H9 (cell line): Measurements from ENCODE around the gene CD248. TPM values are rescaled to one million over a fixed set of nuclear protein-coding genes. Genes with fewer than 3 reads are reported as not detected.

Source experiments
- DNase-seq: peaks from one replicate; pipeline ENCODE4 v3.0.0-alpha.2; 2017
- H2AFZ ChIP-seq: one replicate; pipeline ENCODE4 v1.6.1; 2013; ENCODE audit warnings: mild to moderate bottlenecking, low read length, control low read depth, moderate library complexity
- H2AK5ac ChIP-seq: 2 replicates; pipeline ENCODE4 v1.6.1; 2013; ENCODE audit warnings: low read length, control low read depth, mixed read lengths; ENCODE audit not compliant: insufficient read length
- H2BK120ac ChIP-seq: one replicate; pipeline ENCODE4 v1.6.1; 2013; ENCODE audit warnings: low read depth, mild to moderate bottlenecking, low read length, control low read depth, inconsistent platforms; ENCODE audit not compliant: poor library complexity, severe bottlenecking
- H2BK12ac ChIP-seq: 2 replicates; pipeline ENCODE4 v1.6.1; 2013; ENCODE audit warnings: low read length, control low read depth, mixed read lengths, low read depth; ENCODE audit not compliant: insufficient read length
- H2BK15ac ChIP-seq: 2 replicates; pipeline ENCODE4 v1.6.1; 2013; ENCODE audit warnings: low read depth, low read length, control low read depth
- H2BK20ac ChIP-seq: one replicate; pipeline ENCODE4 v1.6.1; 2013; ENCODE audit warnings: low read depth, mild to moderate bottlenecking, low read length, control low read depth, inconsistent platforms; ENCODE audit not compliant: poor library complexity, severe bottlenecking
- H2BK5ac ChIP-seq: 2 replicates; pipeline ENCODE4 v1.6.1; 2013; ENCODE audit warnings: low read length, control low read depth, mixed read lengths; ENCODE audit not compliant: insufficient read length
- H3K14ac ChIP-seq: 2 replicates; pipeline ENCODE4 v1.6.1; 2013; ENCODE audit warnings: low read length, control low read depth; ENCODE audit not compliant: insufficient read depth
- H3K18ac ChIP-seq: 2 replicates; pipeline ENCODE4 v1.6.1; 2013; ENCODE audit warnings: low read depth, mild to moderate bottlenecking, mixed read lengths, low read length, control low read depth; ENCODE audit not compliant: insufficient read length
- H3K23ac ChIP-seq: 2 replicates; pipeline ENCODE4 v1.6.1; 2013; ENCODE audit warnings: low read length, control low read depth, mixed read lengths, low read depth; ENCODE audit not compliant: insufficient read length
- H3K23me2 ChIP-seq: 2 replicates; pipeline ENCODE4 v1.6.1; 2013; ENCODE audit warnings: low read depth, mild to moderate bottlenecking, mixed read lengths, low read length, control low read depth; ENCODE audit not compliant: insufficient read length, poor library complexity, severe bottlenecking
- H3K27ac ChIP-seq: 2 replicates; pipeline ENCODE4 v1.5.1; 2013; ENCODE audit warnings: low read length, control low read depth, mixed read lengths, low read depth; ENCODE audit not compliant: insufficient read length
- H3K27me3 ChIP-seq: 2 replicates; pipeline ENCODE4 v1.6.1; 2013; ENCODE audit warnings: low read length, control low read depth, inconsistent platforms; ENCODE audit not compliant: insufficient read depth
- H3K4ac ChIP-seq: 2 replicates; pipeline ENCODE4 v1.6.1; 2013; ENCODE audit warnings: low read depth, mild to moderate bottlenecking, control low read depth, inconsistent platforms, low read length, moderate library complexity
- H3K4me1 ChIP-seq: 2 replicates; pipeline ENCODE4 v1.6.1; 2013; ENCODE audit warnings: low read length, control low read depth, inconsistent platforms; ENCODE audit not compliant: insufficient read depth
- H3K4me2 ChIP-seq: 2 replicates; pipeline ENCODE4 v1.6.1; 2013; ENCODE audit warnings: low read length, control low read depth, mixed read lengths; ENCODE audit not compliant: insufficient read length, insufficient read depth
- H3K56ac ChIP-seq: 2 replicates; pipeline ENCODE4 v1.6.1; 2013; ENCODE audit warnings: low read depth, mild to moderate bottlenecking, mixed read lengths, low read length, control low read depth; ENCODE audit not compliant: insufficient read length
- H3K79me1 ChIP-seq: 2 replicates; pipeline ENCODE4 v1.6.1; 2013; ENCODE audit warnings: low read depth, mild to moderate bottlenecking, moderate library complexity, low read length, control low read depth, inconsistent platforms; ENCODE audit not compliant: insufficient read depth, poor library complexity, severe bottlenecking
- H3K79me2 ChIP-seq: 2 replicates; pipeline ENCODE4 v1.6.1; 2013; ENCODE audit warnings: low read length, control low read depth, inconsistent platforms; ENCODE audit not compliant: insufficient read depth
- H3K9ac ChIP-seq: 2 replicates; pipeline ENCODE4 v1.6.1; 2013; ENCODE audit warnings: low read length, control low read depth, mixed read lengths; ENCODE audit not compliant: insufficient read length; ENCODE audit errors: extremely low read depth
- H3K9me3 ChIP-seq: one replicate; pipeline ENCODE4 v1.6.1; 2013; ENCODE audit warnings: low read depth, low read length, inconsistent platforms; ENCODE audit not compliant: control insufficient read depth
- H3T11ph ChIP-seq: one replicate; pipeline ENCODE4 v1.6.1; 2013; ENCODE audit warnings: mild to moderate bottlenecking, low read length, control low read depth, inconsistent platforms
- H4K20me1 ChIP-seq: one replicate; pipeline ENCODE4 v1.6.1; 2013; ENCODE audit not compliant: control insufficient read depth, insufficient read length, insufficient read depth
- H4K5ac ChIP-seq: 2 replicates; pipeline ENCODE4 v1.6.1; 2013; ENCODE audit warnings: low read depth, mild to moderate bottlenecking, mixed read lengths, low read length, control low read depth; ENCODE audit not compliant: insufficient read length
- H4K8ac ChIP-seq: replicated peaks from 2 replicates; pipeline ENCODE4 v1.6.1; 2013; ENCODE audit warnings: low read length, control low read depth, mixed read lengths, low read depth; ENCODE audit not compliant: insufficient read length
- H4K91ac ChIP-seq: 2 replicates; pipeline ENCODE4 v1.6.1; 2013; ENCODE audit warnings: low read depth, mild to moderate bottlenecking, moderate library complexity, mixed read lengths, low read length, control low read depth; ENCODE audit not compliant: insufficient read length
- H3K27ac Mint-ChIP-seq, 3 experiments: 2 replicates in 2 of 3; 3 replicates in 1 of 3; pipeline ENCODE4 v1.8.0; 2020 to 2021; ENCODE audit warnings: mixed read lengths in 3 of 3, mild to moderate bottlenecking in 1 of 3, moderate library complexity in 1 of 3
- H3K27me3 Mint-ChIP-seq: 2 replicates; pipeline ENCODE4 v1.8.0; 2021; ENCODE audit warnings: low read depth, mild to moderate bottlenecking, moderate library complexity, mixed read lengths
- H3K36me3 Mint-ChIP-seq, 3 experiments: 2 replicates in 2 of 3; 3 replicates in 1 of 3; pipeline ENCODE4 v1.8.0; 2020 to 2021; ENCODE audit warnings: low read depth in 3 of 3, mixed read lengths in 3 of 3; ENCODE audit not compliant: insufficient read depth in 1 of 3
- H3K4me1 Mint-ChIP-seq, 2 experiments: 2 replicates each; pipeline ENCODE4 v1.8.0; 2020; ENCODE audit warnings: mixed read lengths in 2 of 2
- H3K4me3 Mint-ChIP-seq, 2 experiments: 2 replicates in 1 of 2; 3 replicates in 1 of 2; pipeline ENCODE4 v1.8.0; 2020 to 2021; ENCODE audit warnings: mild to moderate bottlenecking in 2 of 2, mixed read lengths in 2 of 2, moderate library complexity in 1 of 2
- H3K9me3 Mint-ChIP-seq, 2 experiments: 2 replicates in 1 of 2; 3 replicates in 1 of 2; pipeline ENCODE4 v1.8.0; 2020; ENCODE audit warnings: mild to moderate bottlenecking in 2 of 2, mixed read lengths in 2 of 2, moderate library complexity in 1 of 2
- WGBS: extraction: QIAGEN DNeasy Blood & Tissue Kit; methylation state at CpG from one replicate; pipeline ENCODE4 v1.1.7; 2013; ENCODE audit warnings: missing lambda C conversion rate, low lambda C conversion rate, mixed read lengths; ENCODE audit not compliant: insufficient read length; ENCODE audit errors: extremely low coverage; 5-methylcytosine and 5-hydroxymethylcytosine counted together
- total RNA-seq: library from RNA; stranded (reverse); gene quantifications from 2 replicates; pipeline ENCODE4 v1.2.1, GENCODE V29; 2021
- TF ChIP-seq, protein P1 (sequence below): fragments of 200-600 bp; sonication (generic); conservative IDR thresholded peaks from 3 replicates; pipeline ENCODE4 v1.8.0; 2021; ENCODE audit warnings: antibody characterized with exemption, mild to moderate bottlenecking

Gene CD248
- total RNA-seq, 1 experiment from 2014 or later: 1.5 TPM

DNA sequence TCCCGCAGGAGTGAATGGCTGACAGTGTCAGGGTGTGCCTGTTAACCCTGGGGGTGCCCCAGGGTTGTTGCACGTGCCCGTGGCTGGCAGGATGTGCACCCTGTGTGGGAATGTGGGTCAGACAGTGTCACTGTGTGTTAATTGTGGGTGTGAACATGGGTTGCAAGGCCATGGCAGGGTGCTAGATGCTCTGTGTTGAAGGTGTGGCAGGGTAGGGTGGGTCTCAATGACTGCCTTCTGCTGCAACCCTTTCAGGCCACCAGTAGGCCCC is 11.1 kb upstream of the CD248 start:
- Histone ChIP-seq H3K56ac (no peak overlapping the region), H4K20me1 (no peaks in the 10 kb centered on the region), H2BK20ac (no peak overlapping the region), H3K23me2 (no peaks in the 10 kb centered on the region), H3K27ac (no peak overlapping the region), H3K79me1 (no peaks in the 10 kb centered on the region), H3K79me2 (no peaks in the 10 kb centered on the region), H3K4me2 (no peak overlapping the region), H3K4me1 (0 out of 2 replicates have a peak, but pooled peaks cover 3% of the 10 kb centered on the region), H4K8ac (no peak overlapping the region), H2AK5ac (no peak overlapping the region), H2BK120ac (no peak overlapping the region), H2BK12ac (no peak overlapping the region), H3K14ac (no peak overlapping the region), H3K9ac (no peak overlapping the region), H4K91ac (no peak overlapping the region), H3T11ph (no peak overlapping the region), H2BK5ac (no peak overlapping the region), H3K4ac (no peak overlapping the region), H2BK15ac (no peak overlapping the region), H4K5ac (no peak overlapping the region), H3K27me3 (no peaks in the 10 kb centered on the region), H3K23ac (no peak overlapping the region), H3K9me3 (no peaks in the 10 kb centered on the region), H2AFZ (no peak overlapping the region), H3K18ac (no peak overlapping the region)
- Mint-ChIP-seq H3K4me3 (no peak overlapping the region), H3K4me1 (peaks cover 9 to 18% of the 10 kb centered on the region in 2 experiments), H3K9me3 (no peaks in the 10 kb centered on the region), H3K27me3 (peaks cover 10% of the 10 kb centered on the region), H3K36me3 (peaks cover 0 to 5% (median 0%) of the 10 kb centered on the region in 3 experiments; a peak in 3 of 7 replicates), H3K27ac (no peak overlapping the region)
- DNase-seq: no peak
- no CpG with 5 or more reads among the region's 3 CpGs for WGBS
- TF ChIP-seq, protein P1, sequence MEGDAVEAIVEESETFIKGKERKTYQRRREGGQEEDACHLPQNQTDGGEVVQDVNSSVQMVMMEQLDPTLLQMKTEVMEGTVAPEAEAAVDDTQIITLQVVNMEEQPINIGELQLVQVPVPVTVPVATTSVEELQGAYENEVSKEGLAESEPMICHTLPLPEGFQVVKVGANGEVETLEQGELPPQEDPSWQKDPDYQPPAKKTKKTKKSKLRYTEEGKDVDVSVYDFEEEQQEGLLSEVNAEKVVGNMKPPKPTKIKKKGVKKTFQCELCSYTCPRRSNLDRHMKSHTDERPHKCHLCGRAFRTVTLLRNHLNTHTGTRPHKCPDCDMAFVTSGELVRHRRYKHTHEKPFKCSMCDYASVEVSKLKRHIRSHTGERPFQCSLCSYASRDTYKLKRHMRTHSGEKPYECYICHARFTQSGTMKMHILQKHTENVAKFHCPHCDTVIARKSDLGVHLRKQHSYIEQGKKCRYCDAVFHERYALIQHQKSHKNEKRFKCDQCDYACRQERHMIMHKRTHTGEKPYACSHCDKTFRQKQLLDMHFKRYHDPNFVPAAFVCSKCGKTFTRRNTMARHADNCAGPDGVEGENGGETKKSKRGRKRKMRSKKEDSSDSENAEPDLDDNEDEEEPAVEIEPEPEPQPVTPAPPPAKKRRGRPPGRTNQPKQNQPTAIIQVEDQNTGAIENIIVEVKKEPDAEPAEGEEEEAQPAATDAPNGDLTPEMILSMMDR: no peak
